Right lobe of liver (tissue), 6 donors: Measurements from ENCODE around the gene MTA1. TPM values are rescaled to one million over a fixed set of nuclear protein-coding genes. Genes with fewer than 3 reads are reported as not detected.

Experiments used
- ATAC-seq, 4 donors: fragments of 200-7000 bp; cut with Tn5 transposase; one replicate each; pipeline ENCODE4 v1.9.1; 2020; ENCODE audit warnings: mild to moderate bottlenecking in 4 of 4, moderate library complexity in 4 of 4
- DNase-seq, 3 donors: peaks; one replicate each; pipeline ENCODE4 v3.0.0-alpha.2; 2020
- H3K27ac ChIP-seq, 3 donors: fragments of 200-600 bp; one replicate each; pipeline ENCODE4 v1.8.0; 2022
- H3K27me3 ChIP-seq, 2 donors: fragments of 200-600 bp; one replicate each; pipeline ENCODE4 v1.8.0; 2022
- H3K36me3 ChIP-seq, 4 donors: fragments of 200-600 bp; sonication (generic) in 1 of 4; one replicate each; pipeline versions ENCODE4 v1.5.1 to v1.8.0; 2017 to 2022; ENCODE audit warnings: control low read depth in 1 of 4
- H3K4me1 ChIP-seq, 4 donors: fragments of 200-600 bp; sonication (generic) in 1 of 4; one replicate each; pipeline versions ENCODE4 v1.5.1 to v1.8.0; 2017 to 2022; ENCODE audit warnings: control low read depth in 1 of 4
- H3K4me3 ChIP-seq, 3 donors: fragments of 200-600 bp; one replicate each; pipeline ENCODE4 v1.8.0; 2022
- H3K9me3 ChIP-seq, 4 donors: fragments of 200-600 bp; sonication (generic) in 1 of 4; one replicate each; pipeline versions ENCODE4 v1.5.1 to v1.8.0; 2017 to 2022; ENCODE audit warnings: control low read depth in 1 of 4
- POLR2A ChIP-seq: fragments of 450-650 bp; IDR thresholded peaks from one replicate; pipeline ENCODE4 v1.6.1; 2017; ENCODE audit warnings: antibody characterized with exemption, mild to moderate bottlenecking
- WGBS: methylation state at CpG from one replicate; pipeline ENCODE4 v1.1.6; 2018; ENCODE audit warnings: low coverage, low lambda C conversion rate; ENCODE audit not compliant: insufficient coverage; ENCODE audit errors: missing lambda C conversion rate; 5-methylcytosine and 5-hydroxymethylcytosine counted together
- intact Hi-C, 2 donors: fragments of 100-400 bp; cut with DNase I; formaldehyde crosslinking; loops; one replicate each; pipeline versions ENCODE4 v1.11.2 to v1.14.1; 2022
- total RNA-seq, 6 experiments: library from RNA; depleted of rRNA in 2 of 6; stranded (reverse); fragments of >200 nt in 2 of 6; fragmentation: NEBNext Ultra II Directional in 3 of 6; extraction: Animal tissue kit (Norgen Biotek cat#: 25700) in 3 of 6; gene quantifications; one replicate each; pipeline versions ENCODE4 v1.1.0 to v1.2.4, GENCODE V29; 2016 to 2023
- TF ChIP-seq, protein P1 (sequence below), 4 donors: fragments of 200-600 bp in 3 of 4; fragments of 450-650 bp in 1 of 4; IDR thresholded peaks; one replicate each; pipeline versions ENCODE4 v1.5.1 to v1.8.0; 2016 to 2022; ENCODE audit warnings: antibody characterized with exemption in 4 of 4, mild to moderate bottlenecking in 2 of 4
- donor health status: DM: no; HTN: yes; CAD: no.
- donor health status: DM: no; HTN: no; CAD: no.
- donor health status: DM: no; HTN: no; CAD: no.
- donor health status: DM: no; HTN: yes; CAD: no.
- donor health status: DM: no; HTN: yes; CAD: no.

The MTA1 gene
- total RNA-seq, 6 experiments from 2014 or later, result 18.6 to 45.1 (median 29.2) TPM

- no peaks in the 10 kb centered on the region for H3K9me3 ChIP-seq
- ATAC-seq (peak; percentile 26 to 56 (median 36)), DNase-seq (peak in 1 of 3 donors; percentile 68)
- H3K36me3 ChIP-seq, result no peaks in the 10 kb centered on the region
- 33% methylated on average over 1 of the region's 17 CpGs for WGBS
- H3K27ac ChIP-seq, result peak overlapping the region in 2 of 3 donors; percentile 26 to 87
- TF ChIP-seq, protein P1, sequence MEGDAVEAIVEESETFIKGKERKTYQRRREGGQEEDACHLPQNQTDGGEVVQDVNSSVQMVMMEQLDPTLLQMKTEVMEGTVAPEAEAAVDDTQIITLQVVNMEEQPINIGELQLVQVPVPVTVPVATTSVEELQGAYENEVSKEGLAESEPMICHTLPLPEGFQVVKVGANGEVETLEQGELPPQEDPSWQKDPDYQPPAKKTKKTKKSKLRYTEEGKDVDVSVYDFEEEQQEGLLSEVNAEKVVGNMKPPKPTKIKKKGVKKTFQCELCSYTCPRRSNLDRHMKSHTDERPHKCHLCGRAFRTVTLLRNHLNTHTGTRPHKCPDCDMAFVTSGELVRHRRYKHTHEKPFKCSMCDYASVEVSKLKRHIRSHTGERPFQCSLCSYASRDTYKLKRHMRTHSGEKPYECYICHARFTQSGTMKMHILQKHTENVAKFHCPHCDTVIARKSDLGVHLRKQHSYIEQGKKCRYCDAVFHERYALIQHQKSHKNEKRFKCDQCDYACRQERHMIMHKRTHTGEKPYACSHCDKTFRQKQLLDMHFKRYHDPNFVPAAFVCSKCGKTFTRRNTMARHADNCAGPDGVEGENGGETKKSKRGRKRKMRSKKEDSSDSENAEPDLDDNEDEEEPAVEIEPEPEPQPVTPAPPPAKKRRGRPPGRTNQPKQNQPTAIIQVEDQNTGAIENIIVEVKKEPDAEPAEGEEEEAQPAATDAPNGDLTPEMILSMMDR (IDR thresholded peaks at IDR 0.05), result no peak
- no peak for TF ChIP-seq POLR2A
- H3K4me1 ChIP-seq, result peaks cover 0 to 33% (median 15%) of the 10 kb centered on the region in 4 donors
- H3K27me3 ChIP-seq, result no peaks in the 10 kb centered on the region
- intact Hi-C loops, result no loop called here
- no peak overlapping the region for H3K4me3 ChIP-seq
Measured at GRCh38 chr14:105433161-105433605, 13.6 kb downstream of the MTA1 start.

DNA sequence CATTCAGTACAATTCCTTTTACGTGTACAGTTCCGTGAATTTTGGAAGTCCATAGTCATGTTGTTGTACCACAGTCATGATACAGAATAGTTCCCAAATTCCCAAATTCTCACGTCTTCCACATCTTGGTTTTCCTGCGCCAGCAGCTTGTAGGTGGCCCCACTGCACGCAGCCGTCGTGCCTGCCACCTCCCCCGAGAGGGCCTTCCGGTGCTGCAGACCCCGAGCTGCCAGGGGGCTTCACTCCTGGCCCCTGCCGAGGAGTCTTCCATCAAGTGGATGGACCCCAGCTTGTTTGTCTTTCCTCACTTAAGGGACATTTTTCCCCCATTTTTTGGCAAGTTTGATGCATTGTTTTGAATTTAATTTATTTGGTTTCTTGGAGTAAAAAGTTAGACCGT, 16.8 kb downstream of the MTA1 start:
- Histone ChIP-seq H3K4me3 (no peak overlapping the region), H3K27ac (no peak overlapping the region), H3K27me3 (no peaks in the 10 kb centered on the region), H3K9me3 (no peaks in the 10 kb centered on the region), H3K4me1 (peaks cover 0 to 25% (median 12%) of the 10 kb centered on the region in 4 donors), H3K36me3 (no peaks in the 10 kb centered on the region)
- ATAC-seq (no peak), DNase-seq (no peak)
- intact Hi-C loops, result no loop called here
- TF ChIP-seq, protein P1 (IDR thresholded peaks at IDR 0.05), result no peak
- no peak for TF ChIP-seq POLR2A
- 85% methylated on average over 6 of the region's 12 CpGs for WGBS

- 93% methylated on average over 9 of the region's 31 CpGs for WGBS
- Histone ChIP-seq H3K36me3 (no peaks in the 10 kb centered on the region), H3K27me3 (no peaks in the 10 kb centered on the region), H3K9me3 (no peaks in the 10 kb centered on the region), H3K27ac (no peak overlapping the region), H3K4me3 (no peak overlapping the region), H3K4me1 (peaks cover 0 to 18% (median 9%) of the 10 kb centered on the region in 4 donors)
- intact Hi-C loops, result no loop called here
- ATAC-seq, result no peak
- TF ChIP-seq POLR2A, result no peak
- TF ChIP-seq, protein P1 (IDR thresholded peaks at IDR 0.05), result no peak
- DNase-seq, result peak in 1 of 3 donors; percentile 42
Measured at GRCh38 chr14:105436891-105437722, 17.5 kb downstream of the MTA1 start.

DNA sequence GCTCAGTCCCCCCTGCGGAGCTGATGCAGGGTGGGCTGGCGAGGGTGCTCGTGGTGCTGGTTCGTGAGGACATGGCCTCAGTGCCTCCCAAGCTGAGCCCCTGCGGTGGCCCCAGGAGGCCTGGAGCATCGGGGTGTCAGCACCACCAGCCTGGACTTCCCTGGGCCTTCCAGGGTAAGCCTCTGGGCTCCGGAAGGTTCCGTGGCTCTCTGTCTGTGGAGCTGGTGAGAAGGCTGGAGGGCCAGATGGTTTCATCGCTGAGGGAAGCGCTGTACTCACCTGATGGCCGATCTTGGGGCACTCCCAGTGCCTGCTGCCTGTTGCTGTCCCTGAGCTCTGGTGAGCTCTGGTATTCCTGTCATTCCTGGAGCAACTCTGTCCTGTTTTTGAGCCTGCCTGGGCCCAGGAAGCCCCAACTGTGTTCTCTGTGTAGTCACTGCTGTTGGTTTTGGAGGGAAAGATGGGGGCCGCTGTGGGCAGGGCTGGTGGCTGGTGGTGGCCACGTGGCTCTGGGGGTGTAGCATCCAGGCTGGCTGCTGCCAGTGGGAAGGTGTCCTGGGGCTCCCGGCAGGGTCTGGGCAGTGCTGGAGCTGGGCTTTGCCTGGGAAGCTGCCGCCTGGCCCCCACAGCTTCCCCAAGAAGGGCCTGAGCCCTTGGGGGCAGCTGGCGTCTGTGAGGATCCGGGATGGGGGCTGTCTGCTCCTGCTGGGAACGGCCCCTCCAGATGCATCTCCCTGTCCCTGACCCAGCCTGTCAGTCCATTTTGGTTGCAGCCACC, 18.3 kb downstream of the MTA1 start:
- Histone ChIP-seq H3K4me1 (peaks cover 0 to 10% (median 5%) of the 10 kb centered on the region in 4 donors), H3K27me3 (no peaks in the 10 kb centered on the region), H3K9me3 (no peaks in the 10 kb centered on the region), H3K27ac (no peak overlapping the region), H3K36me3 (no peaks in the 10 kb centered on the region), H3K4me3 (no peak overlapping the region)
- no peak for ATAC-seq
- WGBS, result no CpG with 5 or more reads among the region's 18 CpGs
- intact Hi-C loops, result no loop called here
- DNase-seq, result no peak
- TF ChIP-seq POLR2A, result no peak
- TF ChIP-seq, protein P1 (IDR thresholded peaks at IDR 0.05), result no peak
